ENCODE measurements around the gene CYP2W1.

GRCh38 chr7:987909-988308 lies 4.9 kb downstream of the CYP2W1 start:
- TF ChIP-seq CTCF (IDR thresholded peaks at IDR 0.05; ENCODE audit: poor library complexity), result no peak
- no peak for TF ChIP-seq EZH2 (IDR thresholded peaks at IDR 0.05; ENCODE audit: borderline replicate concordance)
- TF ChIP-seq EZH2phosphoT487 (IDR thresholded peaks at IDR 0.05; ENCODE audit: low read depth, severe bottlenecking, unreplicated experiment), result no peak
